Cortex of kidney (tissue), 1 donor: Measurements from ENCODE around the gene ME1.
"Not testable (repeated sequence)": the region's sequence is repeated elsewhere in the genome, so short reads cannot be mapped to it uniquely, and the experiment has no call there.

Experiments
- DNase-seq: peaks from one replicate; lab custom pipeline; 2025; lab: John Stamatoyannopoulos, UW

Gene ME1

GRCh38 chr6:83430611-83431544 lies at the start of gene ME1:
ME1 (minus strand) TSS chr6:83431051; CDS start chr6:83430954, 97 bp downstream.
- DNase-seq, result no peak

GRCh38 chr6:83480470-83480869 lies 49.6 kb upstream of the ME1 start:
- DNase-seq, result no peak

GRCh38 chr6:83479389-83479788 lies 48.5 kb upstream of the ME1 start:
- DNase-seq, result no peak

- DNase-seq, result no peak
These were observed 46.1 kb upstream of the ME1 start for GRCh38 chr6:83476971-83477370.

- DNase-seq, result no peak
These were observed 43.5 kb upstream of the ME1 start for GRCh38 chr6:83474309-83474708.

- no peak for DNase-seq
These were observed 41.9 kb upstream of the ME1 start for GRCh38 chr6:83472767-83473166.

DNA sequence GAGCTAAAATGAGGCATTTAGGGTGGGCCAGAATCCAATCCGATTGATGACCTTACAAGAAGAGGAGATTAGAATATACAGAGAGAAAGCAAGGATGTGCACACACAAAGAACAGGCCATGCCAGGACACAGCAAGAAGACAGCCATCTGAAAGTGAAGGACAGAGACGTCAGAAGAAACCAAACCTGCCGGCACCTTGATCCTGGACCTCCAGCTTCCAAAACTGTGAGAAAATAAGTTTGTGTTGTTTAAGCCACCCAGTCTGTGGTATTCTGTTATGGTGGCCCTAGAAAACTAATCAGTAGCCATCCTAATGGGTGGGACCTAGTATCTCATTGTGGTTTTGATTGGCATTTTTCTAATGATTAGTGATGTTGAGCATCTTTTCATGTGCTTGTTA lies 39.7 kb upstream of the ME1 start:
- no peak for DNase-seq

DNA sequence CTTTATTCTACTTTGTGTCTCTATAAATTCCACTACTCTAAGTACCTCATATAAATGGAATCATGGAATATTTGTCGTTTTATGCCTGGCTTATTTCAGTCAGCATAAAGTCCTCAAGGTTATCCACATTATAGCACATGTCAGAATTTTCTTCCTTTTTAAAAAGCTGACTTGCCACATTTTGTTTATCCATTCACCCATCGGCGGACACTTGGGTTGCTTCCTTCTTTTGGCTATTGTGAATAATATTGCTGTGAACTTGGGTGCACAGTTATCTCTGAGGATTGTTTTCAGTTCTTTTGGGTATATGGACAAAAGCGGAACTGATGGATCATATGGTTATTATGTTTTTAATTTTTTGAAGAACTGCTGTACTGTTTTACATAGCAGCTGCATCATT lies 39.1 kb upstream of the ME1 start:
- DNase-seq, result no peak

GRCh38 chr6:83467620-83468036 lies 36.8 kb upstream of the ME1 start:
- no peak for DNase-seq

- DNase-seq, result no peak
These were observed 35.5 kb upstream of the ME1 start for GRCh38 chr6:83466328-83466727.

GRCh38 chr6:83464381-83465140 lies 33.7 kb upstream of the ME1 start:
- DNase-seq, result no peak

DNA sequence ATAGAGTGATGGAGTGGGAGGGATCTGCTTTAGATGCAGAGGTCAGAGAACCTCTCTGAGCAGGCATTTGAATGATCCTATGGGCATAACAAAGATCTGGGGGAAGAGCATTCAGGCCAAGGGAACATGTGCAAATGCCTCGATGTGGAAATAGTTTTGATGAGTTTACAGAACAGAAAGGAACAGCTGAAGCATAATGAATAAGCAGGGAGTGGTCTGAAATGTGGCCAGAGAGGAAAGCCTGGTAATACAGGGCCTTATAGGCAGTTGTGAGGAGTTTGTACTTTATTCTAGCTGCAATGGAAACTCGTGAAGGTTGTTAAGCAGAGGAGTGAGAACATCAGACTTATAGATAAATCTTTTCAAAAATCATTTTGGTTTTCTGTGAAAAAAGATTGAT lies 33.0 kb upstream of the ME1 start:
- no peak for DNase-seq

- no peak for DNase-seq
These were observed 31.7 kb upstream of the ME1 start for GRCh38 chr6:83462524-83462923.

GRCh38 chr6:83461438-83461837 lies 30.6 kb upstream of the ME1 start:
- DNase-seq, result no peak

DNA sequence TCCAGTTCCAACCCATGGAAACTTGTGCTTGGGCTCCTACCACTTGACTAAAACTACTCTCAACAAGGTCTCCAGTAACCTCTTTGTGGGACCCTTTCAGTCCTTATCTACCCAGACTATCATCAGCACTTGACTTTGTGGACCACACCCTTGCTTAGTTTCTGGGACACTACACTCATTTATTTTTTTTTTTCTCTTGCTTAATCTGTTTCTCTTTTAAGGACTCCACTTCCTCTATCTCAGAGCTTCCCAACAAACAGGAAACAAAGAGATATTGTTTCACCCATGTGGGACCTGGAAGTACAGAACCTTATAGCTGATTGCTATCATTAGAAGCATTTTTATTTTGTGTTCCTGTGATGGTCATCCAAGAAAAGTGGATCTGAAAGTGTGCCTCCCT lies 28.8 kb upstream of the ME1 start:
- no peak for DNase-seq

DNA sequence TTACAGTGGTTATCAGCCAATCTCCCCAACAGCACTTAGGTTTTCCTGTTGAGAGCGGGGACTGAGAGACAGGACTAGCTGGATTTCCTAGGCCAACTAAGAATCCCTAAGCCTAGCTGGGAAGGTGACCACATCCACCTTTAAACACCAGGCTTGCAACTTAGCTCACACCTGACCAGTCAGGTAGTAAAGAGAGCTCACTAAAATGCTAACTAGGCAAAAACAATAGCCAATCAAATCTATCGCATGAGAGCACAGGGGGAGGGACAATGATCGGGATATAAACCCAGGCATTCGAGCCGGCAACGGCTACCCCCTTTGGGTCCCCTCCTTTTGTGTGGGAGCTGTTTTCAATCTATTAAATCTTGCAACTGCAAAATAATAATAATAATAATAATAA lies 19.2 kb upstream of the ME1 start:
- DNase-seq, result not testable (repeated sequence)

- DNase-seq, result not testable (repeated sequence)
These were observed 13.3 kb upstream of the ME1 start for GRCh38 chr6:83444086-83444699.

GRCh38 chr6:83443516-83443915 lies 12.7 kb upstream of the ME1 start:
- no peak for DNase-seq

DNA sequence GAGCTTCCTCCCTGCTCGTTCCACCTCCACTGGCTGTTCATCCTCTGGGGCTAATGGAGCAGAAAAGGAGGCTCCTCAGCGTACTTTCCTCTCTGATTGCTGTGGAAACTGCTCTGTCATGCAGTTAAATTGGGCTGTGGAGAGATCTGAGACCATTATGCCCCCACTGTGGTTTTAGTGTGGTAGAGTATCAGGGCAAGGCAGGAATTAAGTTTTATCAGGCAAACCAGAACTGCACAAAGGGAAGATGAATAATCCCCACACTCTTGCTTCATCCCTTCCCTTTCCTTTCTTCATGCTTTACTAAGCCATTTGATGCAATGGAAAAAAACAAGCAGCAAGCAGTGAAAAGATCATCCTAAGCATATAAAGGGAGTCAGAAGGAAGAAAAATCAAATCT lies 11.9 kb upstream of the ME1 start:
- DNase-seq, result no peak

DNA sequence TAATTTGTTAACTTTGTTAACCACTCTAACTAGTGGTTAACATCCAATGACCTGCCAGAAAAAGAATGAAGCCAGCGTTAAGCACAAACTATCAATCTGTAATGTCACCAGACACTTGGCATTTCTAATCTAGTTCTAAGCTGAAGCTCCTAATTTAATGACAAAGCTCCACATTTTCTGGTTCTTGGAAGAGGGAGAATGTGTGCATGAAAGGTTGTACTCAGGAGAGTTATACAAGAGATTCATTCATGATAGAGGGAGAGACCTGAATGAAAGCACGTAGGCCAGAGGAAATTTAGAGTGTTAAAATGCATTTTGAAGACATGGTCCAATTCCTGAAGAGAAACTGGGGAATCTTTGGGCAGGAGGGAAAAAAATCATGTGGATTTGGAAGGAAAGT lies 8.3 kb upstream of the ME1 start:
- no peak for DNase-seq

DNA sequence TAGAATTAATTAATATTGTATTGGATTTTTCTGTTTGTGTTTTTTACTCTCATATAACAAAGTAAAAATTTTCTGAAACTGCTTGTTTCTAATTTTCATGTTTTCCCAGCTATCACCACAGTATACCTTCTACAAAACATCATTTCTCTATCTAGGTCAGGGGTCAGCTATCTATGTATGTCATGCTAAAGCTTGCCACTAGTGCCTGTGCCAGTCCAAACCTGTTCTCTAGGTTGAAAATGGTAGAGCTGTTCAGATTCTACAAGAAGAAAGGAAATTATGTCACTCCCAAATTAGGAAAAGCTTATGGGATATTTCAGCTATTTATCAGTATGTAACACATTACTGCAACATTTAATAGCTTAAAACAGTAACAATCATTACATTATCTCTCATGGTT lies 5.8 kb upstream of the ME1 start:
- DNase-seq, result no peak

GRCh38 chr6:83433177-83433576 lies 2.3 kb upstream of the ME1 start:
- DNase-seq, result no peak

GRCh38 chr6:83432636-83433035 lies 1.8 kb upstream of the ME1 start:
- DNase-seq, result no peak
